A549 (cell line): ENCODE measurements around the gene SOCS4. TPM values are rescaled to one million over a fixed set of nuclear protein-coding genes. Genes with fewer than 3 reads are reported as not detected.
"Not testable (repeated sequence)": the region's sequence is repeated elsewhere in the genome, so short reads cannot be mapped to it uniquely, and the experiment has no call there.

ENCODE experiments used
- ATAC-seq, 2 experiments: fragments of 200-7000 bp in 1 of 2; fragments of >200 bp in 1 of 2; cut with Nextera tagmentation in 1 of 2; cut with Tn5 transposase in 1 of 2; 3 replicates each; pipeline versions ENCODE4 v1.8.0 to v1.9.1; 2018 to 2020; ENCODE audit warnings: mild to moderate bottlenecking in 1 of 2, moderate library complexity in 1 of 2
- CTCF ChIA-PET: fragments of 300-600 bp; sonication (Branson Sonifier 250); formaldehyde crosslinking; extraction: SDS; loops from one replicate; lab custom pipeline; 2021; ENCODE audit warnings: antibody characterized with exemption, inconsistent platforms; lab: Yijun Ruan, JAX
- POLR2A ChIA-PET: fragments of 350-600 bp; formaldehyde crosslinking; extraction: SDS; loops from one replicate; lab custom pipeline; 2021; ENCODE audit warnings: antibody characterized with exemption, inconsistent platforms; lab: Yijun Ruan, JAX
- DNase-seq, 2 experiments: peaks; one replicate each; pipeline versions ENCODE4 v3.0.0 to v3.0.0-alpha.2; 2011 to 2016; ENCODE audit warnings: low read depth in 1 of 2, low spot score in 1 of 2
- FAIRE-seq: peaks from 2 replicates; lab custom pipeline; 2011; peaks lifted over from hg19 to GRCh38; lab: Jason Lieb, UNC
- H3K27ac ChIP-seq, 2 experiments: fragments of >200 bp; sonication (Bioruptor Twin); formaldehyde crosslinking; 3 replicates each; pipeline ENCODE4 v1.5.1; 2016 to 2017
- H3K4me1 ChIP-seq: fragments of >200 bp; sonication (Bioruptor Twin); formaldehyde crosslinking; 3 replicates; pipeline ENCODE4 v1.6.1; 2016
- H3K4me2 ChIP-seq: fragments of >200 bp; sonication (Bioruptor Twin); formaldehyde crosslinking; 3 replicates; pipeline ENCODE4 v1.6.1; 2016
- H3K4me3 ChIP-seq: fragments of >200 bp; sonication (Bioruptor Twin); formaldehyde crosslinking; 3 replicates; pipeline ENCODE4 v1.5.1; 2016
- H3K9me3 ChIP-seq: fragments of >200 bp; sonication (Bioruptor Twin); formaldehyde crosslinking; 3 replicates; pipeline ENCODE4 v1.6.1; 2016
- BHLHE40 ChIP-seq: IDR thresholded peaks from 2 replicates; pipeline ENCODE4 v1.6.1; 2012; ENCODE audit warnings: low read depth, low read length, inconsistent platforms
- CBX2 ChIP-seq: fragments of 200-600 bp; sonication (generic); IDR thresholded peaks from 2 replicates; pipeline ENCODE4 v1.6.1; 2016; ENCODE audit warnings: low read depth, mild to moderate bottlenecking, borderline replicate concordance
- EHF ChIP-seq: fragments of 250-450 bp; sonication (Bioruptor Pico); IDR thresholded peaks from 2 replicates; pipeline ENCODE4 v1.5.0; 2020; ENCODE audit warnings: mild to moderate bottlenecking
- EP300 ChIP-seq, 2 experiments: fragments of >200 bp; sonication (Bioruptor Twin); formaldehyde crosslinking; IDR thresholded peaks; 2 replicates in 1 of 2; 3 replicates in 1 of 2; pipeline ENCODE4 v1.6.1; 2016 to 2017
- HDAC2 ChIP-seq: fragments of 200-600 bp; sonication (generic); IDR thresholded peaks from 2 replicates; pipeline ENCODE4 v1.6.1; 2016
- MAFK ChIP-seq: fragments of 450-650 bp; IDR thresholded peaks from 2 replicates; pipeline ENCODE4 v1.6.1; 2014; ENCODE audit not compliant: partially characterized antibody
- MAZ ChIP-seq: fragments of 150-350 bp; IDR thresholded peaks from 2 replicates; pipeline ENCODE4 v1.6.1; 2014; ENCODE audit warnings: antibody characterized with exemption, low read depth, low read length, borderline replicate concordance
- NPAS2 ChIP-seq: fragments of 250-450 bp; sonication (Bioruptor Pico); IDR thresholded peaks from 2 replicates; pipeline ENCODE4 v1.8.0; 2022; ENCODE audit warnings: mild to moderate bottlenecking, moderate library complexity, borderline replicate concordance
- PHF8 ChIP-seq: fragments of 200-600 bp; sonication (generic); IDR thresholded peaks from 2 replicates; pipeline ENCODE4 v1.6.1; 2016; ENCODE audit warnings: low read depth, mild to moderate bottlenecking, antibody characterized with exemption, moderate library complexity, borderline replicate concordance
- TFCP2L1 ChIP-seq: fragments of 250-450 bp; sonication (Bioruptor Pico); IDR thresholded peaks from 2 replicates; pipeline ENCODE4 v1.5.0; 2021; ENCODE audit warnings: mild to moderate bottlenecking
- TP53 ChIP-seq: fragments of 250-450 bp; sonication (Bioruptor Pico); IDR thresholded peaks from 2 replicates; pipeline ENCODE4 v1.5.0; 2021; ENCODE audit warnings: mild to moderate bottlenecking, moderate library complexity
- WGBS: methylation state at CpG from one replicate; pipeline ENCODE4 v1.1.6; 2017; ENCODE audit errors: missing lambda C conversion rate; 5-methylcytosine and 5-hydroxymethylcytosine counted together
- polyA plus RNA-seq, 4 experiments: library from polyadenylated mRNA; depleted of rRNA in 3 of 4; stranded (reverse); fragments of >200 nt; fragmentation: RNase III in 1 of 4; extraction: RNeasy Plus Mini Kit Qiagen cat#74134 plus additional on column Dnase treatment in 1 of 4; gene quantifications; 2 replicates in 3 of 4; 3 replicates in 1 of 4; pipeline ENCODE4 v1.2.3, GENCODE V29; 2011 to 2017
- TF ChIP-seq, protein P1 (sequence below): fragments of 200-600 bp; sonication (generic); IDR thresholded peaks from 2 replicates; pipeline ENCODE4 v1.6.1; 2016; ENCODE audit warnings: antibody characterized with exemption, mild to moderate bottlenecking, moderate library complexity
- TF ChIP-seq, protein P2 (sequence below): fragments of >200 bp; sonication (Bioruptor Twin); formaldehyde crosslinking; IDR thresholded peaks from 3 replicates; pipeline ENCODE4 v1.6.1; 2016
- TF ChIP-seq, protein P3 (sequence below): fragments of >200 bp; sonication (Bioruptor Twin); formaldehyde crosslinking; IDR thresholded peaks from 3 replicates; pipeline ENCODE4 v1.5.1; 2016
- TF ChIP-seq, protein P4 (sequence below): fragments of >200 bp; sonication (Bioruptor Twin); formaldehyde crosslinking; IDR thresholded peaks from 2 replicates; pipeline ENCODE4 v1.6.1; 2016
- TF ChIP-seq, protein P5 (sequence below): fragments of 250-450 bp; sonication (Bioruptor Pico); IDR thresholded peaks from 2 replicates; pipeline ENCODE4 v1.5.0; 2020; ENCODE audit warnings: low read depth, mild to moderate bottlenecking, moderate library complexity

The SOCS4 gene
- polyA plus RNA-seq, 2 of the 4 experiments (the other 2 are of a cell fraction) = 15.9 to 20.7 TPM

DNA sequence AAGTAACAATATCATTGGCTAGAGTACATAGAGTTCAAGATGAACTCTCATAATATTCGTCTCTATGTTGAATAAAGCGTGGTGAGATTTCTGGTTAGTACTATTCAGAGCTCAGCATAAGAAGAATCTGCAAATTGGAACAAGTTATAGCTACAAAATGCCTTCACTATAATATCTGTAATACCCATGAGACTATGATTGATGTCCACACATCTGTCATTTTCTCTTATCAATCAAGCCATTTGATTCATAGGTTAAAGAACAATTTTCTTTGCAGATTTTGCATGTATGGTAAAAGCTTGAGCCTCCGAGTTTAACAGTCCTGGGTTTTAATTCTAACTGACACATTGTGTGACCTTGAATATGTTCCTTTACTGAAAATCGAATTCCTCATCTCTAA, 1.4 kb downstream of the SOCS4 start (continued):
- TF ChIP-seq, protein P1, sequence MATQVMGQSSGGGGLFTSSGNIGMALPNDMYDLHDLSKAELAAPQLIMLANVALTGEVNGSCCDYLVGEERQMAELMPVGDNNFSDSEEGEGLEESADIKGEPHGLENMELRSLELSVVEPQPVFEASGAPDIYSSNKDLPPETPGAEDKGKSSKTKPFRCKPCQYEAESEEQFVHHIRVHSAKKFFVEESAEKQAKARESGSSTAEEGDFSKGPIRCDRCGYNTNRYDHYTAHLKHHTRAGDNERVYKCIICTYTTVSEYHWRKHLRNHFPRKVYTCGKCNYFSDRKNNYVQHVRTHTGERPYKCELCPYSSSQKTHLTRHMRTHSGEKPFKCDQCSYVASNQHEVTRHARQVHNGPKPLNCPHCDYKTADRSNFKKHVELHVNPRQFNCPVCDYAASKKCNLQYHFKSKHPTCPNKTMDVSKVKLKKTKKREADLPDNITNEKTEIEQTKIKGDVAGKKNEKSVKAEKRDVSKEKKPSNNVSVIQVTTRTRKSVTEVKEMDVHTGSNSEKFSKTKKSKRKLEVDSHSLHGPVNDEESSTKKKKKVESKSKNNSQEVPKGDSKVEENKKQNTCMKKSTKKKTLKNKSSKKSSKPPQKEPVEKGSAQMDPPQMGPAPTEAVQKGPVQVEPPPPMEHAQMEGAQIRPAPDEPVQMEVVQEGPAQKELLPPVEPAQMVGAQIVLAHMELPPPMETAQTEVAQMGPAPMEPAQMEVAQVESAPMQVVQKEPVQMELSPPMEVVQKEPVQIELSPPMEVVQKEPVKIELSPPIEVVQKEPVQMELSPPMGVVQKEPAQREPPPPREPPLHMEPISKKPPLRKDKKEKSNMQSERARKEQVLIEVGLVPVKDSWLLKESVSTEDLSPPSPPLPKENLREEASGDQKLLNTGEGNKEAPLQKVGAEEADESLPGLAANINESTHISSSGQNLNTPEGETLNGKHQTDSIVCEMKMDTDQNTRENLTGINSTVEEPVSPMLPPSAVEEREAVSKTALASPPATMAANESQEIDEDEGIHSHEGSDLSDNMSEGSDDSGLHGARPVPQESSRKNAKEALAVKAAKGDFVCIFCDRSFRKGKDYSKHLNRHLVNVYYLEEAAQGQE = no peak
- TF ChIP-seq TFCP2L1 (no peak), HDAC2 (no peak), PHF8 (no peak), CBX2 (no peak), TP53 (no peak)

DNA sequence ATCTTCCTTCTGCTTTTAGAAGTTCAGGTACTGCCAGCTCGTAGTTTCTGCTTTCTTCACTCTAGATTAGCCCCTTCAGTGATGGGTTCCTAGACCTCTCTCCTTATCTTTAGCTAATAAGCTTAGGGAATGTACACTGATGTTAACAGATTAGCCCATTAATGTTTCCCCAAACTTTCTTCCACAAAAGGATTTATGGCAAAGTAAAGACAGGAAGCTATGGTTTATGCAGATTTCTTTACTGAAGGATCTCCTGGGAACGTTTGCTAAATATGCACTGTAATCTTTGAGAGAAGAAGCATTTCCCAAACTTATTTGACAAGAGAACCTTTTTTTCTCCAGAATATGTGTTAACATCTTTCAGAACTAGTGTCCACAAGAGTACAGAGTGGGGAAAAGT, 4.2 kb downstream of the SOCS4 start:
- FAIRE-seq (no peak), ATAC-seq (no peak), DNase-seq (no peak)
- H3K4me3 ChIP-seq = no peak overlapping the region
- peaks cover 44% of the 10 kb centered on the region for H3K4me1 ChIP-seq
- peak overlapping the region; percentile 26; the same call in 2 of the 3 replicates for H3K4me2 ChIP-seq
- ChIA-PET CTCF (interaction anchor here (1.2 to 3.8 kb wide), 3 partner anchors 16 to 128 kb away, joined by 3 to 24 read pairs (median 3); partner anchors contain the start of gene MAPK1IP1L), POLR2A (interaction anchor here (1.4 to 1.8 kb wide), 2 partner anchors 15 to 20 kb away, joined by 3 to 10 read pairs; partner anchors contain the start of gene MAPK1IP1L)
- TF ChIP-seq EP300 (IDR thresholded peaks at IDR 0.05) (no peak), EHF (CRISPR knock-in tag) (no peak), NPAS2 (CRISPR knock-in tag) (no peak), MAFK (no peak)
- no peak overlapping the region for H3K27ac ChIP-seq
- WGBS = 15% methylated on average over 2 of the region's 2 CpGs
- no peaks in the 10 kb centered on the region for H3K9me3 ChIP-seq

DNA sequence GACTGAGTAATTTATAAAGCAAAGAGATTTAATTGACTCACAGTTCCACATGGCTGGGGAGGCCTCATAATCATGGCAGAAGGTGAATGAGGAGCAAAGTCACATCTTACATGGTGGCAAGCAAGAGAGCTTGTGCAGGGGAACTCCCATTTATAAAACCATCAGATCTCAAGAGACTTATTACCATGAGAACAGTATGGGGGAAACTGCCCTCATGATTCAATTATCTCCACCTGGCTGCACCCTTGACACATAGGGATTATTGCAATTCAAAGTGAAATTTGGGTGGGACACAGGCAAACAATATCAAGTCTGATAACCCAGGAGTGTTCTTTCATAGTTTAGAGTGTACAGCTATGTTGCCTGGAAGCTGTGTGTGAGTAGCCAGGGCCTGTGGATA, 11.0 kb downstream of the SOCS4 start:
- H3K4me2 ChIP-seq, DNase-seq, H3K9me3 ChIP-seq, H3K4me3 ChIP-seq, H3K27ac ChIP-seq, FAIRE-seq: not testable (repeated sequence)
- CTCF ChIA-PET = interaction anchor here (1.6 kb wide), 1 partner anchor 13 kb away, joined by 6 read pairs; the partner anchor contains the start of gene MAPK1IP1L
- H3K4me1 ChIP-seq = peaks cover 14% of the 10 kb centered on the region
- POLR2A ChIA-PET = interaction anchor here (1.1 to 1.6 kb wide), 2 partner anchors 11 to 13 kb away, joined by 3 to 7 read pairs; partner anchors contain the start of genes MAPK1IP1L, SOCS4 and WDHD1
- ATAC-seq = 0 out of 6 replicates have a peak, but pooled peaks of 1 of the 2 experiments have one; percentile 30

DNA sequence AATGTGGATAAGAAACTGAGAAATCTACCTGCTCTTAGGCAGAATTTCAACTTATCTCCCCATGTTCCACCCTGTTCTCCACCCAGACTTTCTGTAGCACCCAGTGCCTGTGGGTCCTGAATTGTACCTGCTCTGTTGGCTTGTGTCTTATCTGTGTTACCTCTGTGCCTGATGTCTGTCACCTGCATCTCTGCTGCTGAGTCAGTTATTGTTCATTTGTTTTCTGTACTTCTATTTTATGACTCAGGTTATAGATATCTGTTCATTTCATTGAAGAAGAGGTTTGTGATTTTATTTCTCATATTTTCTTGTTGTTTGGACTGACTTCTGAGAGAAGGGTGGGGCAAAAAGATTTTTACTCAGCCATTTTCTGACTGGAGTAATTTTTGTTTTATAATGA, 11.7 kb downstream of the SOCS4 start:
- Histone ChIP-seq H3K4me2 (no peak overlapping the region), H3K27ac (peak overlapping the region in 1 of 2 experiments; percentile 32; a peak in 1 of 6 replicates)

More for the DNA sequence above, 11.7 kb downstream of the SOCS4 start:
- DNase-seq (no peak), ATAC-seq (0 out of 6 replicates have a peak, but pooled peaks of 1 of the 2 experiments have one; percentile 31), FAIRE-seq (no peak)
- peaks cover 8% of the 10 kb centered on the region for H3K4me1 ChIP-seq
- H3K9me3 ChIP-seq = no peaks in the 10 kb centered on the region
- no peak overlapping the region for H3K4me3 ChIP-seq
- ChIA-PET CTCF (no interaction called here), POLR2A (interaction anchor here (1.1 to 1.6 kb wide), 2 partner anchors 12 to 13 kb away, joined by 3 to 7 read pairs; partner anchors contain the start of genes MAPK1IP1L, SOCS4 and WDHD1)
- no peak for TF ChIP-seq MAZ
- TF ChIP-seq, protein P2, sequence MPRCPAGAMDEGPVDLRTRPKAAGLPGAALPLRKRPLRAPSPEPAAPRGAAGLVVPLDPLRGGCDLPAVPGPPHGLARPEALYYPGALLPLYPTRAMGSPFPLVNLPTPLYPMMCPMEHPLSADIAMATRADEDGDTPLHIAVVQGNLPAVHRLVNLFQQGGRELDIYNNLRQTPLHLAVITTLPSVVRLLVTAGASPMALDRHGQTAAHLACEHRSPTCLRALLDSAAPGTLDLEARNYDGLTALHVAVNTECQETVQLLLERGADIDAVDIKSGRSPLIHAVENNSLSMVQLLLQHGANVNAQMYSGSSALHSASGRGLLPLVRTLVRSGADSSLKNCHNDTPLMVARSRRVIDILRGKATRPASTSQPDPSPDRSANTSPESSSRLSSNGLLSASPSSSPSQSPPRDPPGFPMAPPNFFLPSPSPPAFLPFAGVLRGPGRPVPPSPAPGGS = no peak
- TF ChIP-seq MAFK = no peak
- TF ChIP-seq, protein P3, sequence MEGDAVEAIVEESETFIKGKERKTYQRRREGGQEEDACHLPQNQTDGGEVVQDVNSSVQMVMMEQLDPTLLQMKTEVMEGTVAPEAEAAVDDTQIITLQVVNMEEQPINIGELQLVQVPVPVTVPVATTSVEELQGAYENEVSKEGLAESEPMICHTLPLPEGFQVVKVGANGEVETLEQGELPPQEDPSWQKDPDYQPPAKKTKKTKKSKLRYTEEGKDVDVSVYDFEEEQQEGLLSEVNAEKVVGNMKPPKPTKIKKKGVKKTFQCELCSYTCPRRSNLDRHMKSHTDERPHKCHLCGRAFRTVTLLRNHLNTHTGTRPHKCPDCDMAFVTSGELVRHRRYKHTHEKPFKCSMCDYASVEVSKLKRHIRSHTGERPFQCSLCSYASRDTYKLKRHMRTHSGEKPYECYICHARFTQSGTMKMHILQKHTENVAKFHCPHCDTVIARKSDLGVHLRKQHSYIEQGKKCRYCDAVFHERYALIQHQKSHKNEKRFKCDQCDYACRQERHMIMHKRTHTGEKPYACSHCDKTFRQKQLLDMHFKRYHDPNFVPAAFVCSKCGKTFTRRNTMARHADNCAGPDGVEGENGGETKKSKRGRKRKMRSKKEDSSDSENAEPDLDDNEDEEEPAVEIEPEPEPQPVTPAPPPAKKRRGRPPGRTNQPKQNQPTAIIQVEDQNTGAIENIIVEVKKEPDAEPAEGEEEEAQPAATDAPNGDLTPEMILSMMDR = no peak
- TF ChIP-seq BHLHE40 = no peak
- TF ChIP-seq, protein P4, sequence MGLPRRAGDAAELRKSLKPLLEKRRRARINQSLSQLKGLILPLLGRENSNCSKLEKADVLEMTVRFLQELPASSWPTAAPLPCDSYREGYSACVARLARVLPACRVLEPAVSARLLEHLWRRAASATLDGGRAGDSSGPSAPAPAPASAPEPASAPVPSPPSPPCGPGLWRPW = no peak
- TF ChIP-seq, protein P5, sequence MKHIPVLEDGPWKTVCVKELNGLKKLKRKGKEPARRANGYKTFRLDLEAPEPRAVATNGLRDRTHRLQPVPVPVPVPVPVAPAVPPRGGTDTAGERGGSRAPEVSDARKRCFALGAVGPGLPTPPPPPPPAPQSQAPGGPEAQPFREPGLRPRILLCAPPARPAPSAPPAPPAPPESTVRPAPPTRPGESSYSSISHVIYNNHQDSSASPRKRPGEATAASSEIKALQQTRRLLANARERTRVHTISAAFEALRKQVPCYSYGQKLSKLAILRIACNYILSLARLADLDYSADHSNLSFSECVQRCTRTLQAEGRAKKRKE = no peak
